NCI-H82 treated with DMSO at 0.1 percent for 48 hours (cell line): ENCODE data around the gene KRIT1.
A peak's percentile ranks its signal among the peaks of the same experiment; 100 is the strongest.
"Not testable (repeated sequence)": the region's sequence is repeated elsewhere in the genome, so short reads cannot be mapped to it uniquely, and the experiment has no call there.

Experiments
- DNase-seq: peaks from one replicate; lab custom pipeline; 2025; ENCODE audit not compliant: unreplicated experiment; lab: John Stamatoyannopoulos, UW

Gene KRIT1

DNA sequence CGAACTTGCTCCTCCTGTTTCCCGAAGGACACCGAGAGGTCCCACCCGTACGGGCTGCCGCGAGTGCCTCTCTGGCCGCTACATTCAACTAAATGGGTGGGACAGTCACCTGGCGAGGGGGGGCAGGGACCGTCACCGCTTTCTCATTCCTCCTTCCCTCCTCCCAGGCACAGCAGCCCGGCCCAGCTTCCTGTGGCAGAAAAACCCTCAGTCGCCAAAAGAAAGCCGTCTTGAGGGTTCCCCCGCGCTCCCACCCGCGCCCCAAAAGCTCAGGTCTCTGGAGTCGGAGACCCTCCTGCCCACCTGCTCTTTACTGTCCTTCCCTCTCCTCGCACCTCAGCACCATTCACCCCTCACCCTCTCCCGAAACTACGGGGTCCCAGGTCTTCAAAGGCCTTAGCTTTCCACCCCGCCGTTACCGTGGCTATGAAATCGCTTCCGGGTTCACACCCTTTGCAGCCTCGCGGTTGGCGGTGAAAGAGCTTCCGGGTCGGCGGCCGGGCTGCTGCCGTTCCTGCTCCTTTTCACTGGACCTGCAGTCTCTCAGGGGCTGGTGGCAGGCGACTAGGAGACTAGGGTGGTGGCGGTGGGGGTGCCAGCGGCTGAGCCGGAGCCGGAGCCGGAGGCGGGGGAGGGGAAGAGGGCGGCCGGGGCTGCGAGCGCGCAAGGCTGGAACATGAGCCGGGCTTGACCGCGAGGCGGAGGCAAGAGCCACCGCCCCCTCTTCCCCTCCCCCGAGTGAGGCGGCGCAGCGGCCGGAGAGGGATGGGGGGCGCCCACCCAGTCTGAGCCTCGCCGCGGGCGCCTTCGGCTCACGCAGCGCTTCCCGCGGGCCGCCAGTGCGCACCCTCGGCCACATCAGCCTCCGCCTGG, at the start of gene KRIT1, which contains the start of gene ANKIB1:
Gene KRIT1, minus strand, starts transcription at position 428 of the 873 bp plus-strand sequence. CDS start 3,779 bp downstream, outside the sequence.
Gene ANKIB1, plus strand, starts transcription at position 488 of the 873 bp plus-strand sequence. CDS start 49,005 bp downstream, outside the sequence.
- DNase-seq = peak; percentile 64

DNA sequence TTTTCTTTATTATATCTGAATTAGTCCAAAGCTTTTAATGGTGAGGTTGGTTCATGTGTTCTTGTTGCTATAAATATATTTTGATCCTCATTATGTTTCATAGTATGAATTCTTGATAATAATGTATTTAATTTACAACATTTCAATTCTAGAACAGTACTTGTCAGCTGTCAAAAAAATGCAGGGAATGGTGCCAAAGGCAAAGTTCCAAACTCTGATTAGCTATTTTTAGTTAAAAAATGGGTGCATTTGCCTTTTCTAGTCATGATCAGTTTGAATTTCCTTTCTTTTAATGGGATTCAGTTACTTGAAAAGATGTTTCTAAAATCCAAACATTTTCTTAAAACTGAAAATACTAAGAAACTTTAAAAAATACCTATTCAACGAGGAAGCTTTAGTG, 49.7 kb upstream of the KRIT1 start:
- DNase-seq = no peak

DNA sequence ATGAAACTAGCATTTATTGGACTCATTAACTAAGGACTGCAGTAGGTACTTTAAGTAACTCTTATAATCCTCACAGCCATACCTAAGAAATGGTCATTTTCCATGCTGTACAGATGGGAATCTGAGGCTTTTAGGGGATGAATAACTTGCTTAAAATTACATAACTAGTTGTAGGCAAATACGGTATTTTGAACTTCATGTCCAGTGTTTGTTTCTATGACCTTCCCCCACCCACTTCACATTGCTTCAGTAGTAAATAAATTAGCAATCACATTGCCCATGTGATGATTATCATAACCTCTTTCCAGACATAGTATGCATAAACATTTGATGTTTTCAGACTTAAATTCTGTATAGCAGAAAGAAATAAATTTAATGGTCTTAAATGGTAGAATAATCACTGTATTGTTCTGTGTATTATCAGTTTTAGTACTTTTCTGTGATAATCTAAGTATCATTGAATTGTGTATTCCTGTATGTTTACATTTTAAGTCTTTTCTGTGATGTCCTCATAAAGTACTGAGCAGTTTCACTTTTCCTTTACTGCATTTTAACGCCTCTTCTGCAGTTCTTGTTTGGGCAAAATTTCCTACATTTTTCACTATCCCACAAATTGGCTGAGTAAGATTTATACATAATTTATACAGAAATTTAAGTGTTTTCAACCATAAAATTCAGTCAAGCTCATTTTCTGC, 48.3 kb upstream of the KRIT1 start:
- DNase-seq = no peak

DNA sequence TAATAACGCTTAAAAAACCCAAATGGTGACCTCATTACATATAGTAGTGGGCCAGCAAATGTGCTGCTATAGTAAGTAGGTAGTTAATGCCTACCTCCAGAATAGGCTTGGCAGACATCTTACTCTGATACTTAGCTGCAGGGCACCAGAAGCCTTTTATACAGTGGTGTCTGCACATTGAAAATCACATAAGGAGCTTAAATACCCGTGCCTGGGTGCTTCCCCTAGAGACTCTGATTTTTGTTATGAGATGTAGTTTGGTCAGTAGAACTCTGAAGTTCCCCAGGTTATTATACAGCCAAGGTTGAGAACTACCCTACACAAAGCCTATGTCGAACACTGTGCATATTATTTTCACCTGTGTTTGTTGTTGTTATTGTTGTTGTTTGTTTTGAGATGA, 47.3 kb upstream of the KRIT1 start:
- DNase-seq = peak; percentile 55

DNA sequence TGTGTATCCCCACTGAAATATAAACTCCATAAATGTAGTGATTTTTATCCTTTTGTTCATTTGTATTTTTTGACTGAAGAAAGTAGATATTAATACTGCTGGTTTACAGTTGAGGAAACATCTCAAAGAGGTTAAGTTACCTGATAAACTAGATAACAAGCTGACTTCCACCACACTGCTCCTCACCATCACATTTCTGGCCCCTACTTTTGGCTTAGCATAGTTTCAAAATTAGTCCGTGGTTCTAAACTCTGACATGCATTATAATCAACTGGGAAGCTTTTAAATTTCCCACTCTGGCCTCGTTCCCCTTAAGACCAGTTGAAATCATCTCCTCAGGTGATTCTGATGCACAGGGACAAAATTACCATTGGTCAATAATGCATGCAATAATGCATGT, 43.6 kb upstream of the KRIT1 start:
- no peak for DNase-seq

DNA sequence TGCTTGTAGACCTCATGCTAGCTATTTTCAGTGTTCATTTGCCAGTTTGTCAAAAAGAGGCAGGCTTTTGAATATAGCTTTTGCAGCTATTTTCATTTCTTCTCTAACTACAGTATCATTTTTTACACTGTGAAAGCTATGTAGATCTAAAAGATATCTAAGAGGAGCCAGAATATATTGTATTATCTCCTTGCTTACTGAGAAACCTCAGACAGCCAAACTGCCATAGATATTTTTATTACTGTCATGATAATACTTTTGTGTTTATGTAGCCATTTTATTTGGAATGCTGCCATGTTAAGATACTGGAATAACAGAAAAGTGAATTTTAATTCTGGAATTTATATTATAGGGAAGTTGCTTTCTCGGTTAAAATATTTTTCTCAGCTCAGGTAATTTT, 37.2 kb upstream of the KRIT1 start:
- no peak for DNase-seq

DNA sequence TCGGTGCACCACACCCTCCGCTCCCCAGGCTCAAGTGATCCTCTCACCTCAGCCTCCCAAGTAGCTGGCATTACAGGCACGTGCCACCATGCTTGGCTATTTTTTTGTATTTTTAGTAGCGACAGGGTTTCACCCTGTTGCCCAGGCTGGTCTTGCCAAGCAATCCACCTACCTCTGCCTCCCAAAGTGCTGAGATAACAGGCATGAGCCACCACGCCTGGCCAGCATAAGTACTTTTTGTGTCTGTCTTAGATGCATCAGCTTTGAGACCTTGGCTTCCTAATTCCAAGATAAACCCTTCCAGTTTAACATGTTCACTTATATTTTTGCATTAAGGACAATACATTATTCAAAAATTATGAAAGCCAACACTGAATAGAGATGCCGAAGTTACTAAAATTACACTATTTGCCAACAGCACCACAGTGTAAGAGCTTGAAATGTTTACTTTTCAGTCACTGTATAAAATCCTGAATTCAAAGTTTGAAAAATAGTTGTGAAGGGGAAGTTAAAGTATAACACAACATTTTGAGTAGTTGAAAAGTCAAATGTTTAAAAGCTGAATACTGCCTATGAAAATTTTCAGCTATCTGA, 36.6 kb upstream of the KRIT1 start:
- no peak for DNase-seq

DNA sequence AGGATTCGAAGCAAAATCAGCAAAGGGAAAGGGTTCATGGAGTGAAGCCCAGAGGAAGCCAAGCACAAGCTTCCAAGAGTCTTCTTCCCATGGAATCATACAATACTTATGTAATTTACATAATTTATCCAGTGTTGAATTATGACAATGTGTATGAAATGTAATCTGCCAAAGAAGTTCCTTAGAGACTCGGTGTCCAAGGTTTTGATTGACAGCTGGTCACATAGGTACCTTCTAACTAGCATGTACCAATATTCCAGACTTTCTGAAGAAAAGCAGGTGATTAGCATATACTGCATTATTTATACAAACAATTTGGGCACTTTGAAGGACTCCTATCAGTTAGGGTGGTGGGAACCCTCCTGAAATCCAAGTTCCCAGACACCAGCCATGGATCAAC, 35.3 kb upstream of the KRIT1 start:
- no peak for DNase-seq

DNA sequence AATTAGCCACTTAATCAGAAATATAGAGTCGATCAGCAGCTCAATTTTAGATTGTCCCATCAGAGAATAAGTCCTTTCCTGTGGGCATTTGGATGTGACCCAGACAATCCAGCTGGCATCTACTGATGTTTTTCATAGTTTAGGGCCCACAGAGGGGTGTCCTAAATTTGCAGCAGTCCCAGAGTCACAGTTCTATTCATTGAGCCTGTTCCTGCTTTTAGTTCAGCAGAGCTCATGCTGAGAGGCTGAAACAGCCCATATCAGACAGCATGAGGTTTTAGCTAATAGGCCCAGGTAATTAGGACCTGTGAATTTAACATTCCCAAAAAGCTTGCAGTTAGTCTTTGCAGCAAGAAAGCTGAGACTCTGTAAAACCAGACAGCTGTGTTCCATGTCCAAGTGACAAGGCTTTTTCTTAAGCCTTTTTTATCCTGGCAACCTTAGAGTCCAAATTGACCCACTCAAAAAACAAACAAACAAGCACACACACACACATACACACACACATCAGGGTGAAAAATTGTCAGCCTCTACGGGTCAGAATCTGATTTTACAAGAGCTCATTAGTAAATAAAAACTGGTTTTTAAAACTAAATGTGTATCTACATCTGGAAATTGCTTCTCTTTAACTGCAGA, 33.8 kb upstream of the KRIT1 start:
- DNase-seq = no peak

DNA sequence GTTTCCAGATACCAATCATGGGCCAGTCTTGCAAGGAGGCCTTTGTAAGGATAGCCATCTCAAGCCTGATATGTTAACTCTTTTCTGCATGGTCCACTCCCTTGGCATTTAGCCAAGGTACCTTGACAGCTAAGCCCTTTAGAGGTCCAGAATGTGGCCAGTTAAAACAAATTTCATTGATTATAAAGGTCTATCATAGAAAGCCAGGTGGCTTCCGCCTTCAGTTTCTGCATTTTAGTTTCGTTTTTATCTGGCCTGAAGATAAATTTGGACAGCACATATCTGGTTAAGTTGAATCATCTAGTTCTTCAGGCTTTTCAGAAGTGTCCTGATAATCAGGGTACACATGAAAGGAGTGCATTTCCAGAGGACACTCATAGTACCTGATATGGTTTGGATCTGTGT, 30.7 kb upstream of the KRIT1 start:
- no peak for DNase-seq

DNA sequence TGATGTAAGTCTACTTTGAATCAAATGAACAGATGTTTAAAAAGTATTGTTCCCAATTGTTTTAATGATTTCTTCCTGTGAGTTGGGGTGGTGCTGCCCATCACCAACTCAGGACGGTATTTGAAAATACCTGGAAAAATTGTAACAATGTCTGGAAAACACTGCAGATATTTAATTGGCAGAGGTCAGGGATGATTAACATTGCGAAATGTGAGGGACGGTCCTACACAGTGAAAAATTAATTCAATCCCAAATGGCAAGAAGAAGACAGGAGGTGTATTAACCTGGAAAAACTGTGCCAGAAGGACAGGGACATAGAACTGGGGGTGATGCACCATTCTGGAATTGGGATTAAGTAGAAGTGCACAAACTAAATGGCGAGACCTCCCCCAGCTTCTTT, 29.6 kb upstream of the KRIT1 start:
- DNase-seq = no peak

DNA sequence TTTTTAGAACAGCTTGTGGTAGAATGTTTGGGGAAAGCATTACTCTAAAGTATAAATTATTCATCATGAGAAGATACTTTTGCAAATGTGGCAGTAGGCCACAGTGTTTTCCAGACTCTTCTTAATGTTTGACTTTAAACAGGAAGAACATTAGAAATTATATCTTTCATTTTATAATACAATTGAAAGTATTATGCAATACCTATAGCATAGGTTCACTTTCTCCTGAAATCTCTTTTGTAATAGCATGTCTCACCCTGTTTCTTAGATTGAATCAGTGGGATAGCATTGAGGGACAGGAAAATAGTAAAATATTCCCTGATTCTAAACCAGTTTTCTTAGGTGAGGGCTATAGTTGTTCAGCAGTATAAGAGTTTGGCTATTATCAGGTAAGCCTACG, 23.2 kb upstream of the KRIT1 start:
- DNase-seq = no peak

DNA sequence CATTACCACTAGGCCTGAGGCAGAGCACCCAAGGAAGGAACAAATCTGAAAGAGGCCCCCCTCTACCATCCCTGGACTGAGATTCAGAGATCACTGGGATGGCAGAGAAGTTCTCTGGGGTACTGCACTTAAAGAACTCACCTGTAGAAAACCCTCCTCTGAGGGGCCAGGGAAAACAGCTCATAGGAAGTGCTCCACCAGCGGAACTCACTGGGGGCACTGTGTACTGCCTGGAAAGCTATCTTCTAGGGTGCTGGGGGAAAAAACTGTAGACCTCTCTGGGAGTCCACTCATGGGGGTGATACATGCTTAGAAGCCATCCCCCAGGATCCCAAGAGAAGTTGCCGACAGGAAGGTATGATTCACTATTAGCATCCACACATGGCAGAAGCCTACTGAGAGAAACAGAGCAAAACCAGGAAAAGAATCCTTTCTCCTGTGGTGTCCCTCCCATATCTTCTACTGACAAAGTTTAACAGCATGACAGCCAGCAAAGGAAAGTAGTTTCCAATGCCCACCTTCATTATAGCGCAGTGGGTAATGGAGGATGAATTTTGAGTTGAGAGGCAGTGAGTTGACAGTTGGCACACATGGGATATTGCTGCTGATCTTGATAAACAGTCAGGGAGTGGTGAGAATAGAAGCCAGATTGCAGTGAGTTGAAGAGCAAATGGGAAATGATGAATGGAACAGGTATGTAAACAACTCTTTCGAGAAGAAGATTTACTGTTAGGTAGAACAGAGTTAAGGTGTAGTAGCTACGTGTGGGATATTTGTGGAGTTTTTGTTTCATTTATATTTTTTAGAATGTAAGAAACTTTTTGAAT, 20.9 kb upstream of the KRIT1 start:
- no peak for DNase-seq

DNA sequence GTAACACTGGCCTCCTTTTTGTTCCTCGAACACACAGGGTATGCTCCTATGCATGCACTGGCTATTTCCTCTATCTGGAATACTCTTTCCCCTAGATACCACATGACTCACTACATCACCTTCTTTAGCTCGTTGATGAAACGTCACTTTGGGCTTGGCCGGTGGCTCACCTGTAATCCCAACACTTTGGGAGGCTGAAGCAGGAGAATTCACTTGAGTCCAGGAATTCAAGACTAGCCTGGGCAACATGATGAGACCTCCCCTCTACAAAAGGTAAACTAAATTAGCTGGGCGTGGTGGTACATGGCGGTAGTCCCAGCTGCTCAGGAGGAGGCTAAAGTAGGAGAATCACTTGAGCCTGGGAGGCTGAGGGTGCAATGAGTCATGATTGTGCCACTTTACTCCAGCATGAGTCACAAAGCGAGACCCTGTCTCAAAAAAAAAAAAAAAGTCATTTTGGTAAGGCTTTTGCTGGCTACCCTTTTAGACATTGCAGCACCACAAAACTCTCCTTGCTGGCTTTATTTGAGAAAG, 14.6 kb upstream of the KRIT1 start:
- no peak for DNase-seq

DNA sequence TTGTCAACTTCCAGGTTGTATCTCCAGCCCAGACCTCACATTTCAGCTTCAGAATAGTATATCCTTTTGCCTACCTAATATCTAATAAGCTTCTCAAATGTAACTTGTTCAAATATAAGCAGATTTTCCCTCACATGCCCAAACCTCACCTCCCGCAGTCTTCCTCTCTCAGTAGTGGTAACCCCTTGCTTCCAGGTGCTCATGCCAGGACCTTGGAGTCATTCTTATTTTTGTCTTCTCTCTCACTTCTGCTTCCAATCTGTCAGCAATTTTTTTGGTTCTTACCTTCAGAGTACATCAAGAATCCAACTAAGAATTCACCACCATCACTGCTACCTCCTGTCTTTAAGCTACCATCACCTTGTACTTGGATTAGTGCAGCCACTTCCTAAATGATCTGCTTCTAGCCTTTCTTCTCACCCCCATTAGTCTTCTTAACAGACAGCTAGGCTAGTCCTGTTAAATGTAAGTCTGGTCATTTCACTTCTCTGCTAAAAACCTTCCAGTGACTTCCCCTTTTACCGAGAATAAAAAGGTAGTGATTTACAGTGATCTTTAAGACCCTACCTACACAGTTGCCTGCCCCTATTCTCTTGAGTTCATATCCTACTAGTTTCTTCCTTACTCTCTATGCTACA, 14.0 kb upstream of the KRIT1 start:
- no peak for DNase-seq

DNA sequence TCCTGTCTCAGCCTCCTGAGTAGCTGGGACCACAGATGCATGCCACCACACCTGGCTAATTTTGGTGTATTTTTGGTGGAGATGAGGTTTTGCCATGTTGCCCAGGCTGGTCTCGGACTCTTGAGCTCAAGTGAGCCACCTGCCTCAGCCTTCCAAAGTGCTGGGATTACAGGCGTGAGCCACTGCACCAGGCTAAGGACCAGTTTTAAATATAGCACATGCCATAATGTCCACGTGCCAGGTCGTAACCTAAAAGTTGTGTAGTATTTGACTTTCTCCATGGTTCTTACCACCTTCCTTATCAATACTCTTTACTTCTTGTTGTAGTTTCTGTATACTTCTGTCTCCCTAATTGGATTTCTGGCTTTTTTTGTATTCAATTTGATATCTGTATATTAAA, 13.3 kb upstream of the KRIT1 start:
- no peak for DNase-seq

DNA sequence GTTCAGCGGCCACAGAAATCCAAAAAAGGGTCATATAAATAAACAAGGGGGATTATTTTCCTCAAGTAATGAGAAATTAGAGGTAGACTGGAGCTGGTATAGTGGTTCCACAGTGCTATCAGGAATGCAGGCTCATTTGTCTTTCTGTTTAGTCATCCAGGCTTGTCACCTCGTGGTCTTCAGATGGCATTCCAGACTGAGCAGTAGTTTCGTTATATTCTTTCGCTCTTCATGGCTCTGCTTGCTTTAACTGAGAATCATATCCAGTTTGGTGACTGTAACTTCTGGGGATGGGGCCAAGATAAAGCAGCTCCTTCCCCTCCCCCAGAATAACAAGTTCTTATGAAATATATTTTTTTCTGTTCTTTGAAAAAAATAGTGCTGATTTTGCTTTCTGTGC, 9.6 kb upstream of the KRIT1 start:
- no peak for DNase-seq

DNA sequence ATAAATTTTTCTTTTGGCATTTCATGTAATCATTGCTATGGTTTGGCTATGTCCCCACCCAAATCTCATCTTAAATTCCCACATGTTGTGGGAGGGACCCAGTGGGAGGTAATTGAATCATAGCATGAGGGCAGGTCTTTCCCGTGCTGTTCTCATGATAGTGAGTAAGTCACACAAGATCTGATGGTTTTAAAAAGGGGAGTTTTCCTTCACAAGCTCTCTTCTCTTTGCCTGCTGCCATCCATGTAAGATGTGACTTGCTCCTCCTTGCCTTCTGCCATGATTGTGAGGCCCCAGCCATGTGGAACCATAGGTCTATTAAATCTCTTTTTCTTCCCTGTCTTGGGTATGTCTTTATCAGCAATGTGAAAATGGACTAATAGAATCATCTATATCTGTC, 9.1 kb upstream of the KRIT1 start:
- not testable (repeated sequence) for DNase-seq

DNA sequence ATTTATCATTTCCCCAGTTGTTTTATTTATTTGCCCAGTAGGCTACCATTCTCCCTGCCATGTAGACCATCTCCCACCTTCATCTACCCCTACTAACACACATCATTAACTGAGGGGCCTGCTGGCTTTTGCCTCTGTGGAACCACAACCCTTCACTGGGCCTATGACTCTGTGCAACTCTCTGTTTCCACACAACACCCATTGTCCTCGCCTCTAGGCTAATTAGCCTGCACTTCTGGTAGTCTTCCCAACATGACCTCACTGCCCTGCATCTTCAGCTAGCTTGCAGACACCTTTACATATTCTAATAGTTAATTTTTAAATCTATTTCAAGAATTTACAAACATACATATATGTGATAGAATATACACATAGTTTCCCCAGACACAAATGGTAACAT, 7.5 kb upstream of the KRIT1 start:
- no peak for DNase-seq

DNA sequence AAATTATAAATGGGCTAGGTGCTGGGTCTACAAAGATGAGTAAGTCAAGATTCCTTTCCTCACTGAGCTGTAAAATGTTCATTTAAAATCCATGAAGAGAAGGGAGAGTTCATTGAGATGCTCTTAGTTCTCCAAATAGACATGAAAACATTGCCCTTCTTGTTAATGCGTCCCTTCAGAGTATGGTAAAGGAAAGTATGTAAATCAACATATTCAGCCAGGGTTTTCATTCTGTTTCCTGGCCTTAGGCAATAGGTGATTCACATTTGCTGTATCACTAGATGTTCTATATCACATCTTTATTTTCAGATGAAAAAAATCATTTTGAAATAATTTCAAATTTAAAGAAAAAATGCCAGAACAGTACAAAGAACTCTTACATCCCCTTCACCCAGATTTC, 5.5 kb upstream of the KRIT1 start:
- DNase-seq = no peak
